ENCODE data around the gene DNM3. TPM values are rescaled to one million over a fixed set of nuclear protein-coding genes. Genes with fewer than 3 reads are reported as not detected.

The DNM3 gene
- polyA plus RNA-seq, 3 donors, result 4.1 to 6.3 (median 4.4) TPM

- DNase-seq, result no peak
Measured at GRCh38 chr1:172107316-172107975, 266.1 kb downstream of the DNM3 start.

GRCh38 chr1:172108161-172108893 lies 267.0 kb downstream of the DNM3 start:
- no peak for DNase-seq

- no peak for DNase-seq
Measured at GRCh38 chr1:172109359-172109758, 268.1 kb downstream of the DNM3 start.

- DNase-seq, result no peak
Measured at GRCh38 chr1:172112576-172112975, 271.3 kb downstream of the DNM3 start.

- DNase-seq, result no peak
Measured at GRCh38 chr1:172117800-172118199, 276.5 kb downstream of the DNM3 start.

GRCh38 chr1:172118618-172119017 lies 277.3 kb downstream of the DNM3 start:
- no peak for DNase-seq

- DNase-seq, result no peak
Measured at GRCh38 chr1:172119184-172119583, 277.9 kb downstream of the DNM3 start.

- no peak for DNase-seq
Measured at GRCh38 chr1:172120381-172120780, 279.1 kb downstream of the DNM3 start.

- DNase-seq, result no peak
Measured at GRCh38 chr1:172121081-172121717, 279.9 kb downstream of the DNM3 start.

- no peak for DNase-seq
Measured at GRCh38 chr1:172122381-172122780, 281.1 kb downstream of the DNM3 start.

GRCh38 chr1:172125250-172125649 lies 284.0 kb downstream of the DNM3 start:
- DNase-seq, result no peak

GRCh38 chr1:172125812-172126430 lies 284.6 kb downstream of the DNM3 start:
- no peak for DNase-seq

- no peak for DNase-seq
Measured at GRCh38 chr1:172132836-172133235, 291.5 kb downstream of the DNM3 start.

GRCh38 chr1:172134087-172134731 lies 292.9 kb downstream of the DNM3 start:
- DNase-seq, result no peak

GRCh38 chr1:172135076-172135672 lies 293.9 kb downstream of the DNM3 start:
- no peak for DNase-seq

- no peak for DNase-seq
Measured at GRCh38 chr1:172135978-172136610, 294.8 kb downstream of the DNM3 start.

- DNase-seq, result no peak
Measured at GRCh38 chr1:172136925-172137324, 295.6 kb downstream of the DNM3 start.

- no peak for DNase-seq
Measured at GRCh38 chr1:172137703-172138454, 296.6 kb downstream of the DNM3 start.

GRCh38 chr1:172138634-172139033 lies 297.3 kb downstream of the DNM3 start:
- DNase-seq, result no peak

- no peak for DNase-seq
Measured at GRCh38 chr1:172139196-172139595, 297.9 kb downstream of the DNM3 start.

All from renal pelvis (tissue), 4 donors.